SK-N-SH (cell line): ENCODE measurements around the gene CIDEA. TPM values are rescaled to one million over a fixed set of nuclear protein-coding genes. Genes with fewer than 3 reads are reported as not detected.

Experiments
- CTCF ChIA-PET: fragments of 300-600, 350-600 bp; formaldehyde crosslinking; extraction: SDS; loops from one replicate; lab custom pipeline; 2021; lab: Yijun Ruan, JAX
- POLR2A ChIA-PET: fragments of 350-600 bp; sonication (Branson Sonifier 250); formaldehyde crosslinking; extraction: SDS; loops from one replicate; lab custom pipeline; 2020; ENCODE audit warnings: antibody characterized with exemption, inconsistent platforms; lab: Yijun Ruan, JAX
- DNase-seq: peaks from one replicate; pipeline ENCODE4 v3.0.0; 2012
- H2AFZ ChIP-seq: fragments of 200-600 bp; sonication (generic); 2 replicates; pipeline ENCODE4 v1.8.1; 2016; ENCODE audit warnings: antibody characterized with exemption, mild to moderate bottlenecking, low read depth
- H3F3A ChIP-seq: fragments of 200-600 bp; sonication (generic); replicated peaks from 2 replicates; pipeline ENCODE3; 2016; ENCODE audit warnings: antibody characterized with exemption, mild to moderate bottlenecking; ENCODE audit not compliant: insufficient read depth
- H3K27ac ChIP-seq, 2 experiments: fragments of 200-500 bp in 1 of 2; fragments of 200-600 bp in 1 of 2; sonication (Bioruptor generic) in 1 of 2; sonication (generic), shearing (Covaris generic) in 1 of 2; 2 replicates each; pipeline versions ENCODE4 v1.5.1 to v1.6.1; 2014 to 2016; ENCODE audit warnings: low read depth in 2 of 2, inconsistent platforms in 1 of 2, low read length in 1 of 2, mild to moderate bottlenecking in 1 of 2, mixed read lengths in 1 of 2
- H3K27me3 ChIP-seq: fragments of 200-600 bp; sonication (generic), shearing (Covaris generic); 2 replicates; pipeline ENCODE4 v1.6.1; 2016; ENCODE audit warnings: mixed run types; ENCODE audit not compliant: insufficient read depth
- H3K36me3 ChIP-seq, 2 experiments: fragments of 200-500 bp in 1 of 2; fragments of 200-600 bp in 1 of 2; sonication (Bioruptor generic) in 1 of 2; sonication (generic) in 1 of 2; replicated peaks in 1 of 2; 2 replicates each; pipeline versions ENCODE3 to v1.5.1; 2014 to 2016; ENCODE audit warnings: low read length in 1 of 2, mild to moderate bottlenecking in 1 of 2; ENCODE audit not compliant: insufficient read depth in 2 of 2, control insufficient read depth in 1 of 2
- H3K4me1 ChIP-seq, 2 experiments: fragments of 200-500 bp in 1 of 2; fragments of 200-600 bp in 1 of 2; sonication (Bioruptor generic) in 1 of 2; sonication (generic), shearing (Covaris generic) in 1 of 2; 2 replicates each; pipeline versions ENCODE4 v1.5.1 to v1.6.1; 2014 to 2016; ENCODE audit warnings: low read depth in 1 of 2, low read length in 1 of 2, mixed run types in 1 of 2; ENCODE audit not compliant: insufficient read depth in 2 of 2, control insufficient read depth in 1 of 2
- H3K4me2 ChIP-seq: fragments of 200-600 bp; sonication (generic), shearing (Covaris generic); 2 replicates; pipeline ENCODE4 v1.6.1; 2017; ENCODE audit warnings: mixed run types
- H3K4me3 ChIP-seq, 2 experiments: fragments of 200-500 bp in 1 of 2; fragments of 200-600 bp in 1 of 2; sonication (Bioruptor generic) in 1 of 2; sonication (generic), shearing (Covaris generic) in 1 of 2; 2 replicates each; pipeline versions ENCODE4 v1.5.1 to v1.8.1; 2014 to 2016; ENCODE audit warnings: low read depth in 2 of 2, inconsistent platforms in 1 of 2, low read length in 1 of 2, mild to moderate bottlenecking in 1 of 2, mixed read lengths in 1 of 2, moderate library complexity in 1 of 2
- H3K79me2 ChIP-seq: fragments of 200-600 bp; sonication (generic); 2 replicates; pipeline ENCODE4 v1.8.1; 2017; ENCODE audit warnings: mild to moderate bottlenecking; ENCODE audit not compliant: insufficient read depth
- H3K9ac ChIP-seq: fragments of 200-600 bp; sonication (generic); 2 replicates; pipeline ENCODE4 v1.6.1; 2017; ENCODE audit warnings: mixed run types
- H3K9me2 ChIP-seq: fragments of 200-600 bp; sonication (generic); 2 replicates; pipeline ENCODE4 v1.6.1; 2017; ENCODE audit warnings: mixed run types
- H3K9me3 ChIP-seq: fragments of 200-600 bp; sonication (generic); 2 replicates; pipeline ENCODE4 v1.6.1; 2017; ENCODE audit warnings: mixed run types, mild to moderate bottlenecking, moderate library complexity
- H4K20me1 ChIP-seq: fragments of 200-600 bp; sonication (generic); 2 replicates; pipeline ENCODE4 v1.6.1; 2017; ENCODE audit warnings: mild to moderate bottlenecking, mixed run types; ENCODE audit not compliant: insufficient read depth
- CTCF ChIP-seq: fragments of 200-600 bp; sonication (generic); IDR thresholded peaks from 2 replicates; pipeline ENCODE4 v1.6.1; 2017; ENCODE audit warnings: antibody characterized with exemption, mild to moderate bottlenecking, moderate library complexity
- ELF1 ChIP-seq: IDR thresholded peaks from 2 replicates; pipeline ENCODE4 v1.4.0; 2012
- EP300 ChIP-seq, 2 experiments: IDR thresholded peaks; 2 replicates each; pipeline versions ENCODE4 v1.4.0 to v1.6.1; 2012; ENCODE audit warnings: borderline replicate concordance in 1 of 2, low read depth in 1 of 2, low read length in 1 of 2
- FOSL2 ChIP-seq: IDR thresholded peaks from 2 replicates; pipeline ENCODE4 v1.4.0; 2012; ENCODE audit warnings: low read depth, mild to moderate bottlenecking, moderate library complexity, borderline replicate concordance
- FOXM1 ChIP-seq: IDR thresholded peaks from 2 replicates; pipeline ENCODE4 v1.4.0; 2012; ENCODE audit warnings: low read depth, mild to moderate bottlenecking
- JUND ChIP-seq: IDR thresholded peaks from 2 replicates; pipeline ENCODE4 v1.4.0; 2012
- MAX ChIP-seq: IDR thresholded peaks from 2 replicates; pipeline ENCODE4 v1.4.0; 2012; ENCODE audit warnings: low read depth
- NRF1 ChIP-seq: IDR thresholded peaks from 2 replicates; pipeline ENCODE4 v1.6.1; 2012; ENCODE audit warnings: low read depth, mild to moderate bottlenecking, low read length
- PBX3 ChIP-seq: IDR thresholded peaks from 2 replicates; pipeline ENCODE4; 2012
- POLR2AphosphoS5 ChIP-seq: IDR thresholded peaks from 2 replicates; pipeline ENCODE4 v1.6.1; 2012; ENCODE audit warnings: low read depth, low read length
- RXRA ChIP-seq: IDR thresholded peaks from 2 replicates; pipeline ENCODE4 v1.4.0; 2012; ENCODE audit warnings: low read depth, mild to moderate bottlenecking, borderline replicate concordance
- SIN3A ChIP-seq: IDR thresholded peaks from 2 replicates; pipeline ENCODE4 v1.6.1; 2012; ENCODE audit warnings: low read depth, mild to moderate bottlenecking, low read length, moderate library complexity, borderline replicate concordance
- TAF1 ChIP-seq: IDR thresholded peaks from 2 replicates; pipeline ENCODE4 v1.6.1; 2012; ENCODE audit warnings: low read depth, mild to moderate bottlenecking, low read length, moderate library complexity, borderline replicate concordance
- TCF12 ChIP-seq: IDR thresholded peaks from 2 replicates; pipeline ENCODE4 v1.4.0; 2012
- TEAD4 ChIP-seq: IDR thresholded peaks from 2 replicates; pipeline ENCODE4 v1.4.0; 2012; ENCODE audit warnings: mild to moderate bottlenecking, borderline replicate concordance; ENCODE audit not compliant: insufficient read depth
- USF1 ChIP-seq: IDR thresholded peaks from 2 replicates; pipeline ENCODE4 v1.4.0; 2012; ENCODE audit warnings: low read depth, borderline replicate concordance
- ZBTB33 ChIP-seq: IDR thresholded peaks from 2 replicates; pipeline ENCODE4 v1.4.0; 2012; ENCODE audit warnings: low read depth, borderline replicate concordance
- WGBS: methylation state at CpG from one replicate; pipeline ENCODE4 v1.1.6; 2017; ENCODE audit warnings: low lambda C conversion rate; 5-methylcytosine and 5-hydroxymethylcytosine counted together
- polyA plus RNA-seq, 3 experiments: library from polyadenylated mRNA; depleted of rRNA; stranded (reverse); fragments of >200 nt; gene quantifications; 2 replicates each; pipeline ENCODE4 v1.2.3, GENCODE V29; 2012

The CIDEA gene
- polyA plus RNA-seq, 1 of the 3 experiments (the other 2 are of a cell fraction) = not detected

GRCh38 chr18:12308386-12309100 is 54.4 kb downstream of the CIDEA start:
- Histone ChIP-seq H3K36me3 (peaks cover 9 to 43% of the 10 kb centered on the region in 2 experiments), H2AFZ (peak overlapping the region; percentile 46; the same call in 1 of the 2 replicates)
- peak; percentile 76 for DNase-seq

More at GRCh38 chr18:12308386-12309100, 54.4 kb downstream of the CIDEA start:
- ChIA-PET POLR2A (no interaction called here), CTCF (interaction anchor here (1.2 to 3.1 kb wide), 3 partner anchors 19 to 37 kb away, joined by 3 to 10 read pairs (median 6); no protein-coding TSS in a partner anchor)
- TF ChIP-seq FOXM1 (no peak; the same call in 1 of the 2 replicates), TEAD4 (0 out of 2 replicates have a peak, but pooled peaks have one; percentile 31), CTCF (no peak), JUND (peak; percentile 66), PBX3 (peak; percentile 40; the same call in 1 of the 2 replicates), RXRA (0 out of 2 replicates have a peak, but pooled peaks have one; percentile 21), POLR2AphosphoS5 (no peak), EP300 (IDR thresholded peaks at IDR 0.05; ENCODE audit: borderline replicate concordance in 1 of 2, low read depth in 1 of 2, low read length in 1 of 2) (no peak; a peak in 1 of 4 replicates), TCF12 (peak; percentile 74), ELF1 (no peak), NRF1 (no peak), USF1 (no peak), SIN3A (0 out of 2 replicates have a peak, but pooled peaks have one; percentile 59), MAX (peak; percentile 91), FOSL2 (peak; percentile 87; the same call in 1 of the 2 replicates), ZBTB33 (0 out of 2 replicates have a peak, but pooled peaks have one; percentile 7), TAF1 (peak; percentile 59)
- H3K4me1 ChIP-seq = peaks cover 3 to 15% of the 10 kb centered on the region in 2 experiments; a peak in 2 of 4 replicates
- peak overlapping the region; percentile 70 to 93 for H3K27ac ChIP-seq
- H3K79me2 ChIP-seq = peaks cover 65% of the 10 kb centered on the region
- no peaks in the 10 kb centered on the region for H3K9me2 ChIP-seq
- WGBS = 3% methylated on average over 11 of the region's 81 CpGs
- H4K20me1 ChIP-seq = peaks cover 10% of the 10 kb centered on the region; the same call in 1 of the 2 replicates
- peaks cover 27% of the 10 kb centered on the region for H3F3A ChIP-seq
- H3K9ac ChIP-seq = peak overlapping the region; percentile 99
- H3K4me3 ChIP-seq = peak overlapping the region; percentile 71 to 84
- H3K27me3 ChIP-seq = no peaks in the 10 kb centered on the region
- H3K4me2 ChIP-seq = peak overlapping the region; percentile 77
- H3K9me3 ChIP-seq = peaks cover 14% of the 10 kb centered on the region
